Stomach (tissue), 4 donors: ENCODE results near the gene CPO.

Experiments used
- CTCF ChIP-seq, 7 experiments: fragments of 450-650 bp in 4 of 7; fragments of 200-600 bp in 3 of 7; sonication (generic) in 3 of 7; IDR thresholded peaks; one replicate each; pipeline ENCODE4 v1.5.1; 2016 to 2019; ENCODE audit warnings: antibody characterized with exemption in 7 of 7, control low read depth in 2 of 7, mild to moderate bottlenecking in 1 of 7
- EP300 ChIP-seq: sonication (generic); formaldehyde crosslinking; IDR thresholded peaks from one replicate; pipeline ENCODE4 v1.6.1; 2017; ENCODE audit warnings: antibody characterized with exemption
- POLR2A ChIP-seq, 4 donors: fragments of 450-650 bp; IDR thresholded peaks; one replicate each; pipeline ENCODE4 v1.6.1; 2016; ENCODE audit warnings: antibody characterized with exemption in 4 of 4, control low read depth in 2 of 4, mild to moderate bottlenecking in 1 of 4, moderate library complexity in 1 of 4
- POLR2AphosphoS5 ChIP-seq, 3 donors: sonication (generic); formaldehyde crosslinking; IDR thresholded peaks; one replicate each; pipeline ENCODE4 v1.6.1; 2016; ENCODE audit warnings: antibody characterized with exemption in 3 of 3

- TF ChIP-seq POLR2A (IDR thresholded peaks at IDR 0.05) (no peak), CTCF (IDR thresholded peaks at IDR 0.05) (no peak), EP300 (no peak), POLR2AphosphoS5 (IDR thresholded peaks at IDR 0.05) (no peak)
These were observed 51.8 kb downstream of the CPO start for GRCh38 chr2:206991070-206991469.
